ENCODE measurements around the gene IPO4.
"Not testable (repeated sequence)": the region's sequence is repeated elsewhere in the genome, so short reads cannot be mapped to it uniquely, and the experiment has no call there.

IPO4 gene

DNA sequence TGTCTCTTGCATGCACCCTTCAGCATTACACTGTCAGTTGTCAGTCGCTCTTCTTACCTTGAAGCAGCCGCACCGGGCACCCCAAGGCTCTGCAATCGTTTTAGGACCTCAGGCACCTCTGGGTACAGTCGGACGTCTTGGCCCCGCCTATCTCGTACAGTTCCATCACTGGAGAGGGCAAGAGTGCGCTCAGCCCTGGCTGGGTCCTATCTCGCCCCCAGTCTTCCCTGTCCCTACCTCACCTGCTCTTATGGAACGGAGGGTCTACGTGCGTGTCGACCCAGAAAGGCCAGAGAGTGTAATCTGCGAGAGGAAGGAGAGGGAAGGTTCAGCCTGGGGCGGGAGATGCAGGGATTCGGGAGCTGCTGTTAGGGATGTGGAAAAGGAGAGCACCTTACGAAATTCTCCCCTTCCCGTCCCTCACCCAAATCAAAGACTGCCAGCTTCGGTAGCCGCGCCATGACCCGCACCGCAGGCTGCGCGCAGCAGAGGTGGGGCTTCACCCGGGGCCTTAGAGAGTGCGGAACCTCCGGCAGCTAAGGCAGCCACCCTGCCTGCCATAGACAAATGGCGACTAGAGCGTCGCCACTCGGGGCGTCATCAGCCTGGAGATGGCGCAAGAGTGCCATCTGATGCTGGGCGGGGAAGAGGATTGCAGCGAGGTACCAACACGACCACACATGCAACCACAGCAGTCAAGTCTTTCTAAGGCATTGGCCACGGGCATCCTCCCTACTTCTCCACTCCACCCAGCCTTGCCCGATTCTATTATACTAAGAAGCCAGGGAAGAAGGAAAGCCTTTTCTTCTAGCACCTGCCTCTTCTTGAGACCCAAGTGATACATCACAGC is 27.1 kb upstream of the IPO4 start, which contains the start of gene MDP1:
Gene MDP1 (minus strand): TSS at position 572 of the 850 bp plus-strand sequence. CDS start 111 bp downstream, at position 461.
- DNase-seq = peak; percentile 83

DNA sequence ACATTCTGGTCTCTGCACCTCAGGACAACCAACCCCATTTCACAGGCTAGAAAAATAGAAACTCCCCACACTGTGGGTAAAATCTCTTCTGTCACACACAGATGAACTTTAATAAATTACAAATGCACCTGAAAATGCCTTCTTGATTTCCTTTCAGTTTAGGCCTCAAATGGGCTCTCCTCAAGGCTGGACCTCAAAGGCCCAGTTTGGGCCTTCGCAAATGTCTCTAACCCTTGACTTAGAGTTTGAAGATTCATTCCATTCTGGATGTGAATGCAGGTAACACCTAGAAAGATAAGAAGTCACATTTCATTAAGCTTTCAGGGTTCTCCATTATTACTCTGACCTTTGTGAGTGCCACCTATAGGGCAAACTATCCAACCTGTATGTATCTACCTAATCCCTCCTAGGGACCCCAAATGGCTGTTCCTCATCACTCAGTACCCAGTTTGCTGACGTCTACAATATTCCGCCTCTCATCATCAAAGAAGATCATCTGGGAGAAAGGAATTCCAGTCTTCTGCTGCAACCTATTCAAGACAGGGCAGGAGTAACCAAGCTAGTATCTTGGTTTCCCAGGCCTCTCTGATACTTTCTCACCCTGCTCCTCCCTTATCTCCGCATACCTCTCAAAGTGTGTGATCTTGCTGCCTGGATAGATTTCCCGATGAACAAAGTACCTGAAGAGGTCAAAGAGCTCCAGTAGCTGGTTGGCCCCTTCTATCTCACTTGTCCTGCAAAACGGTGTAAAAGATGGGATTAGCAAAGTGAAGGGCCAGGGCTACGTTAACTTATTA is 25.4 kb upstream of the IPO4 start:
- DNase-seq = no peak

DNA sequence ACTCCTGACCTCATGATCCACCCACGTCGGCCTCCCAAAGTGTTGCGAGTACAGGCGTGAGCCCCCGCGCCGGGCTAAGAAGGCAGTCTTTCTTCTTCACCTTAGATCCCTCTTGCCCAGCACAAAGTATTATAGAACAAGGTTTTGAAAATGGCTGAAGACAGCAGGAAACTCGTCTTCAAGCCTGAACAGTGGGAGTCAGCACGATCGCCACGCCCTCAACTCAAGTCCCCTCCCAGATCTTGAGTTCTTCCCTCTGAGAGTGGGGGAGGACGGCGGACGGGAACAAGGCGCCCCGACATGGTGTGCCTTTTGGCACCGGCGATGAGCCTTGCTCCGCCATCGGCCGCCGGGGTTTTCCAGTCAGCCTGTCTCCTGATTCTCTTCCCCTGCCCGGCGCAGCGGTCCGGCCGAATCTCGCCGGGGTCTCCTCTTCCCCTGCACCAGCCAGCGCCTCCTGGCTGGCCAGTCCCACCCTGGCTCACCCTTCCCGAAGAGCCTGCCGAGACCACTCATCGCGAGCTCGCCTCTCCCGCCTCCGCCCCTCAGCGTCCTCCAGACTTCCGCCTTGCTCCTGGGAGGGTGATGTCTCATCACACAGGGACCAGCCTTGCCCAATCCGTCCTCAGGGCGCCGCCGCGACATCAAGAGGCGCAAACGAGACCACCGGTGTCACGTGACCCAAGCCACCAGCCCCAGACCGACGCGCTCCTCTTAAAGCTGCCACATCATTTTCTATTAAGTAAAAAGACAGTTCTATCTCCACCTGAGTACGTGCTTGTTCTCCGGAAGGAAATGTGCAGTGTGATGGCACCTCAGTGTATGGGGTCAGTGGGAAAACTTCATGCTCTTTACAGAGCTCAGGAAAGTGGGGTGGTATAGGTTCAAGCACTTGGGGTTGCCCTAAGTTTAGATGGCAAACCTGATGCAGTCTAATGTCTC is 24.6 kb upstream of the IPO4 start, which contains the start of gene CHMP4A:
Gene CHMP4A (minus strand): TSS at position 565 of the 942 bp plus-strand sequence. CDS start 49 bp downstream, at position 516.
- DNase-seq = peak; percentile 93

DNA sequence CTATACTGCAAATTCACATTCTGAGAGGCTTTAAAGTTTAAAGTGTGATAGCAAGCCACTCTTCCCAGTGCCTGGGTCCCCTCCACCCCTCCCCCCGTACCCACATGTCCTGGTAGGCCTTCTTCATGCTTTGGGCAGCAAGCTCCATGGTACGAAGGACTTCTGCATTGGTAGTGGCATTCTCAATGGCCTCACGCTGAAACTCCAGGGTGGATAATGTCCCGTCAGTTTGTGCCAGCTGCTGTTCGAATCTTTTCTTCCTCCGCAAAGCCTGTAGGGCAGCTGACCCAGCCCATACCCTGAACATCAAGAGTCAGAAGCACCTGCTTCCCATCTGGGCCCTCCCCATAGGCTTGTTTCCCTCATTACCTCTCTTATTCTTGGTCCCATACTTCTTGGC is 22.7 kb upstream of the IPO4 start:
- DNase-seq = no peak

DNA sequence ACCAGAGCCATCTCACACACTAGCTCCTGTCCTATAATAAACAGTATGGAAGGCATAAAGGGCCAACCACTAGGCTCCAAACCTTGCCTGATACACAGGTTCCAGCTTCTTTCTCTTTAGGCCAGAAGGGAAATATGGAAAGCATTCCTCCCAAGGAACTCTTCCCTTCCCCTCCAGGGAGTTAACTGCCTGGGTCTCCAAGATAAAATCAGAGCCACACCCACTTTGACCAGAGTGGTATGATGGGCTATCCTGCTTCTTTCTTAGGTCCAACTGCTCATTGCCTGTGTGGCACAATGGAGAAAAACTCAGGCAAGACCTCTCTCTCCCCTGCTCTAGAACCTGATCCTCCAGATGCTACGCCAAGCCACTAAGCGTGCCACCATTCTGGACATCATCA is 19.0 kb upstream of the IPO4 start:
- no peak for DNase-seq

DNA sequence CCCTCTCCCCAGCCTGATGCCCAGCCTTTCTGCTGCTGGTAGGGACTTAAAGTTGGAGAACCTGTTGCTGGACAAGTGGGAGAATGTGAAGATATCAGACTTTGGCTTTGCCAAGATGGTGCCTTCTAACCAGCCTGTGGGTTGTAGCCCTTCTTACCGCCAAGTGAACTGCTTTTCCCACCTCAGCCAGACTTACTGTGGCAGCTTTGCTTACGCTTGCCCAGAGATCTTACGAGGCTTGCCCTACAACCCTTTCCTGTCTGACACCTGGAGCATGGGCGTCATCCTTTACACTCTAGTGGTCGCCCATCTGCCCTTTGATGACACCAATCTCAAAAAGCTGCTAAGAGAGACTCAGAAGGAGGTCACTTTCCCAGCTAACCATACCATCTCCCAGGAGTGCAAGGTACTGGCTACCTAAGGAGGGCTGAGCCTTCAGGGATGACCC is 18.5 kb upstream of the IPO4 start:
- no peak for DNase-seq

DNA sequence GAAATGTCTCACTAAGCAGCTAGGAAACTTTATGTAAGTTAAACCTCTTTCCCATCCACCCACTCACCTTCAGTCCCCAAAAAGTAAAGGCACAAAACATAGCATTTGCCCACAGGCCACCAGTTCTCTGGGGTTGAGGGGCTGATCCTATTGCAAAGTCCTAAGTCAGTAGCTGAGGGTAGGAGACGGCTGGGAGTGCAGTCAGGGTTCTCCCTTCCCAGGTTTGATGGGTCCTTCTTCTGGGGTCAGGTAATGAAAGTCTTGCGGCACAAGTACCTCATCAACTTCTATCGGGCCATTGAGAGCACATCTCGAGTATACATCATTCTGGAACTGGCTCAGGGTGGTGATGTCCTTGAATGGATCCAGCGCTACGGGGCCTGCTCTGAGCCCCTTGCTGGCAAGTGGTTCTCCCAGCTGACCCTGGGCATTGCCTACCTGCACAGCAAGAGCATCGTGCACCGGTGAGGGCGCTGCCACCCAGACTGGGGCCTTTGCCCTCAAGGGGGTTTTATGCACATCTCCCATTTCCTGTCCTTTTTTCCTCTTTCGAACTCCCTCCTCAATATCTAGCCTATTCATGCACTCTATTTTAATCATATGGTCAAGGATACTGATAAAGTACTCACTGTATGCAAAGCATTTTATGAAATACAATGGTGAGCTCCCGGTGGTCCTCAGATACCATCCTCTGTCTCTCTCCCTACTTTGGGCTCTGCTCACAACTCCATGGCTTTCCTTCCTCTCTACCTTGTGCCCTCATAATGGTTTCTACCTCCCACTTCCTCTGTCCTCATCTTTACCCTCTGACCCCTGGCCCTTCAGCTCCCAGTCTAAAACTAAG is 17.9 kb upstream of the IPO4 start:
- DNase-seq = no peak

DNA sequence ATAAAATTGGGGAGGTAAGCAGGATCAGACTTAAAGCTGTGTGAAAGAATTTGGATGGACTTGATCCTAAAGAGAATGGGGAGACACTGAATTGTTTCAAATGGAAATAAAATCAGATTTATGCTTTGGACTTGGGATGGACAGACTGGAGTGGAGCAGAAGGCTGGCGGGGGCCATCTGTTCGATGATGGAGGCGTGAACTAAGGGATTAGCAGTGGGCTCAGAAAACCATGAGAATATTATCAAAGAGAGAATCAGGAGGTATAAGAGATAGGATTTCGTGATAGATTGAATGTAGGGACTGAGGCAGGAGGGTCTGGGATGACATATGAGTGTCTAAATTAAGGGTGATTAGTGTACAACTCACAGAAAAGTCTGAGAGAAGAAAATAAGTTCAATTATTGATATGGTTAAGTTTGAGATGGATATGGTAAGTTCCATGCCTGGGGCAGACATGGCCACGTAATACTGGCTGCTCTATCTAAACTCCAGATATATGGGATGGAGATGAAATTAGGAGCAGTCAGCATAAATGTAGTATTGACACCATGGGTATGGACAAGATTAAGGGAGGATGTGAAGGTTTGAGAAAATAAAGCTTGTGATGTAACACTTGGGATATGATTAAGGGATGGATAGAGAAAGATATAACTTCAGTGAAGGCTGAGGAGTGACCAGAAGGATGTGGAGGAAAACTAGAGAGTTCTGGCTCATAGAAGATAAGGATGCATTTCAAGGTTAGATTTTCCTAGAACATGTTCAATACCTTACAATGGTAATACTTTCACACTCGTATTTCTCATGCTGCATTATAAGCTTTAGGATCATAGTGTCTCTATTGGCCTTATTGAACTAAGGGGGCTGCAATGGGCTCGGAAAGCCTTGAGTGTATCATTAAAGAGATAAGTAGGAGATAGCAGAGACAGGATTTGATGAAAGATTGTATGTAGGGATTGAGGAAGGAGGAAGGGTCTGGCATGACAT is 15.8 kb upstream of the IPO4 start:
- DNase-seq = no peak

DNA sequence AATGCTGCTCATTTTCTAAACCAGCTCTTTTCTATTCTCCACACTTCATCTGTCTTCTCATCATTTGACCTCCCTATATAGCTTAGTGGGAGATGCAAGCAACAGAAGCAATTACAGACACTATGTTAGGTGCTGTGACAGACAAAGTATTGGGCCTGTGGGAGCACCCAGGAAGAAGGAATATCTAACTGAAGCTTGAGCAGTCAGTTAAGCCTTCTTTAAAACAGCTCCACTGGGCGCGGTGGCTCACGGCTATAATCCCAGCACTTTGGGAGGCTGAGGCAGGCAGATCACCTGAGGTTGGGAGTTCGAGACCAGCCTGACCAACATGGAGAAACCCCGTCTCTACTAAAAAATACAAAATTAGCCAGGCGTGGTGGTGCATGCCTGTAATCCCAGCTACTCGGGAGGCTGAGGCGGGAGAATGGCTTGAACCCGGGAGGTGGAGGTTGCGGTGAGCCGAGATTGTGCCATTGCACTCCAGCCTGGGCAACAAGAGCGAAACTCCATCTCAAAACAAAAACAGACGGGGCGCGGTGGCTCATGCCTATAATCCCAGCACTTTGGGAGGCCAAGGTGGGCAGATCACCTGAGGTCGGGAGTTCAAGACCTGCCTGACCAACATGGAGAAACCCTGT is 14.8 kb upstream of the IPO4 start:
- not testable (repeated sequence) for DNase-seq

DNA sequence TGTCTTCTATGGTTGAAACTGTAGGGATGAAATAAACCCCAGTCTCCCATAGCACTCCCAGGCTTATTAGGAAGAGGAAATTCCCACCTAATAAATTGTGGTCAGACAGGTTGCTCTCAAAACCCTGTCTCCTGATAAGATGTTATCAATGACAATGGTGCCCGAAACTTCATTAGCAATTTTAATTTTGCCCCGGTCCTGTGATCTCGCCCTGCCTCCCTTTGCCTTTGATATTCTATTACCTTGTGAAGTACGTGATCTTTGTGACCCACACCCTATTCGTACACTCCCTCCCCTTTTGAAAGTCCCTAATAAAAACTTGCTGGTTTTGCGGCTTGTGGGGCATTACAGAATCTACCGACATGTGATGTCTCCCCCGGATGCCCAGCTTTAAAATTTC is 13.9 kb upstream of the IPO4 start:
- DNase-seq = not testable (repeated sequence)

DNA sequence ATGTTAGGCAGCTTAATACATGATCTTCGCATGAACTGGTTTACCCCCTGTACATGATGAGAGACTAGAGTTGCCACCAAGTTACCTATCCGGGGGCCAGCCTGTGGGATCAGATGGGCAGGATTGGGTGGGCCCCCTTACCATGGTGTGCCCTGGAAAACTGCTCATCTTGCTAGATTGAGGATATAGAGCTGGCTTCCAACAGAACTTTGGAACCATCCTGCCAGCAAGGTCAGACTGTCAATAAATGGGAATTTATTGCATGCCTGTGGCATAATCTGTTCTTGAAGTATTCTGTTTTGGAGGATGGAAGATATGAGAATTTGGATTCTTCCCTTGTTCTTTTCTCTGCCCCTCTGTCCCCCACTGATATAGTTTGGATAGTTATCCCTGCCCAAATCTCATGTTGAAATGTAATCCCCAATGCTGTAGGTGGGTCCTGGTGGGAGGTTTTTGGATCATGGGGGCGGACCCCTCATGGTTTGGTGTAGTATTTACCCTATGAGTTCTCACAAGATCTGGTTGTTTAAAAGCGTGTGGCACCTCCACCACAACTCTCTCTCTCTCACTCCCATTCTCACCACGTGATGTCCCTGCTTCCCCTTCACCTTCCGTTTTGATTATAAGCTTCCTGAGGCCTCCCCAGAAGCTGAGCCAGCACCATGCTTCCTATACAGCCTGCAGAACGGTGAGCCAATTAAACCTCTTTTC is 10.4 kb upstream of the IPO4 start:
- DNase-seq = no peak

DNA sequence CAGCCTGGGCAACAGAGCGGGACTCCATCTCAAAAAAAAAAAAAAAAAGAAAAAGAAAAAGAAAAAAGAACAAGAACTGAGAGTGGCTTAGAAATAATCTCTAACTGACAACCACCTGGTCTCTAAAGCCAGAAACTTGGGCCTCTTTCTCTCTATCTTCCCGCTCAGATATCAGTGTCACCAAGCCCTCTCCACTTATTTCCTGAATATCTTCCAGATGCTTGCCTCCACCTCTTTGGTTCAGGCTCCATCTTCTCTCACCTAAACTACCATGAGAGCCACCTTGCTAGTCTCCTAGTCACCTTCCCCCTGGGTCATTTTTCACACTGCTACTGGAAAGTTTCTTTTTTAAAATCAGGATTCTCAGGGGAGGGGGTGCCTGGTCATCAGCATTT is 8.4 kb upstream of the IPO4 start:
- no peak for DNase-seq

DNA sequence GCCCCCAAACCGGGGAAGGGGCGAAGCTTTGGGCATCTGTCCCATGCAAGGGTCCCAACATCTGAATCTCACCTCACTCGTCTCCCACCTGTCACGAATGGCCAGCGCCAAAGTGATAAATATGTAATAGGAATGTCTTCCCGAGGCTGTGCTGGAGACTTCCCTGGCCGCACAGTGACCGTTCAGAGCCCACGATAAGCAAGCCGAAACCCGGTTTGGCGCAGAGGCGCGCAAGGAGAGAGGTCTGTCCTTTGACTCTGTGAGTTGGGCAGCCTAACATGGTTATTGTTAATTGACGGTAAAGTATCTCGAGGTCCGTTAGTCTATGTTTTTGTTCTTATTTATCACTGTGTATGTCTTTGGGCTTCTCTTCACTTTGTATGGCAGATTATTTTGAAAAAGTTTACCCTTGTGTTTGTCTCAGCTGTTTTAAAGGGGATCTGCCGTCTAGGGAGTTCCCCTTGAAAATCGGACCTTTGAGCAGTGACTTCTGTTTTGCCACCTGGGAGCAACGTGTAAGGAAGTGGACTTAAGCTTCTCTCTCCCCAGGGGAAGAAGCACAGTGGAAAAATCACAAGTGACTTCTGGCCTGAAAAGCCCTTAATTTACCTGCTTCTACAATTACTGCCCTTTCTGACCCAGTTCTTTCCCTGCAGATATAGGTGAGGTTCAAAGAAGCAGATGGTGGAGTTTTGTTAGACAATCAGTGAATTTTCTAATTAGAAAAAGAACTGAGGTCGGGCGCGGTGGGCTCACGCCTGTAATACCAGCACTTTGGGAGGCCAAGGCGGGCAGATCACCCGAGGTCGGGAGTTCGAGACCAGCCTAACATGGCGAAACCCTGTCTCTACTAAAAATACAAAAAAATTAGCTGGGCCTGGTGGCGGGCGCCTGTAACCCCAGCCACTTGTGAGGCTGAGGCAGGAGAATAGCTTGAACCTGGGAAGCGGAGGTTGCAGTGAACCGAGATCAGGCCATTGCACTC is 7.7 kb upstream of the IPO4 start:
- DNase-seq = no peak

DNA sequence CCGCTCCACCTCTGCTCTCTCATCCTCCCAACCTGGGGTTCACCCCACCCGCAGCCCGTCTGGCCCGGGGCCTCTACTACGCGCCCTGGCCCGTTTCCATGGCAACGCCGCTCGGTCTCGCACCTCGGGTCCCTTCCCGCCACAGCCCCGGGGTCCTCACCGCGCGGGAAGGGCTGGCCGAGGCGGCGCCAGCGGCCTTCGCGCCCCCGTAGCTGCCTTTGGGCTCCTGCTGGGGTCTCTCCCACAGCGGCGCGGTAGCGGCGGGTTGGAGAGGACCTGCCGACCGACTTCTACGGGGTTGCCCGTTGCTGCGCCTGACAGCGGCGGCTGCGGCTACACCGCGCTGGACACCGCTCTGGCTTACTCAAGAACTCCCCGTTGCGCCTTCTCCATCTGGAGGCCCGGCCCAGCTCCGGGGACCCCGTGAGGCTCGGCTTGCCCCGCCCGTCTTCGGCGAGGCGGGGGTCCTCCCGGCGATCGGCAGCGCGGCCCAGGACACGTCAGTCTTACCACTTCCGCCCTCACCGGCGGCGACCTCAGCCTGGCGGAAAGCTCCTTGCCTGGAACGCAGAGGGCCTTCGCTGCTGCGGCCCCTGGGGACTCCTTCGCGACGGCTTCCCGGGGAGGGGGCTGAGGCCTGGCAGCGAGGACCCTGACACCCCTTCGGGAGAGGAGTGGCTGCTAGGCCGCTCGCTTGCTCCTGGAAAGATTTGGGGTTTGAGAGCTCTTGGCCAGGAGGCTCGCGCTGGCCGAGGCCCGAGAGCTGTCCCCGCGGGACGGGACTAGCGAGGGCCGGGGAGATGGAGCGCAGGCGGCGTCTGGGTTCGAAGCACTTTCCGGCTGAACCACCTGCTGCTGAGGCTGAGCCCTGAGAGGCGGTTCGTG is 6.8 kb upstream of the IPO4 start, which contains the start of gene TM9SF1:
Gene TM9SF1 (minus strand): TSS at position 256 of the 885 bp plus-strand sequence. CDS start 422 bp downstream, outside the sequence.
- DNase-seq = peak; percentile 82

DNA sequence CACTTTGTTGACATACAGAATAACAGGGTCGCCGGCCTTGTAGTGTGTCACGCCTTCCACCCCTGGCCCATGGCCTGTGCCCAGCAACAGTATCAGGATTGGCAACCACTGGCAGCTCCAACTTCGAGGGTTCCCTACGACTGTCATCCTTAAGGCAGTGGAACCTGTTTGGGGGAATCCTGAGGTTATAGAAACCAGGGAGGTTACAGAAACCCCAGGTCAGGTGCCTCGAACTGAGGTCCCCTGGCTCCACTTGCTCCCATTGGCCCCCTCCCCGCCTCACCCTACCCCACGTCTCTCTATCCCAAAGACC is 6.2 kb upstream of the IPO4 start:
- DNase-seq = no peak

DNA sequence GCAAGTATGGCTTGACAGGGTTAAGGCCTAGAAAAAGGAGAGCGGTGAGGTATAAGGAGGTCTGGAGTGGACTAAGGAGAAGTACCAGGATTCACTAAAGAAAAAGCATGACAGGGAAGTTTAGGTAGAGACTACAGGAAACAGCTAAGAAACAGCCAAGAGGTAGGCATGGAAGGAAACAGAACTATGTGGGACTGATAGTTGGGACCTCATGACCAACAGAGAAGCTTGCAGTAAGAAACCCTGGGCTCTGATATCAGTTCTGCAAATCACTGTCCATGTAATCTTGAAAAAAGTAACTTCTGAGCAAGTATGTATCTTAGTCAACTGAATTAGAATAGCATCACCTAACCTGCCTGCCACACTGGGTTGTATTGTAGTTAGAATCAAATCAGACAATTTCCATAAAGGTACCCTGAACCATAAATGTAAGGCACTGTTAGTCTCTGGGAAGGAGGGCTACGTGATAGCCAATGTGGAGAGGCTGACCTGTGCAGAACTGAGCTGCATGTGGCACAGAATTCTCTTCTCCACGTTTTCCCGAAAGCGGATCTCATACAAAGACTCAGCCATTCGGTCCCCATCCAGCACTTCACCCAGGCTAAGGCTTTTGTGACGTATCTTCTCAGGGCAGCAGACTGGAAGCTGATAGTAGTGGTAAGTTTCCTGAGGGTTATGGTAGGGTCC is 5.7 kb upstream of the IPO4 start:
- DNase-seq = no peak
